ENCODE data around the gene CCDC134.

The CCDC134 gene

DNA sequence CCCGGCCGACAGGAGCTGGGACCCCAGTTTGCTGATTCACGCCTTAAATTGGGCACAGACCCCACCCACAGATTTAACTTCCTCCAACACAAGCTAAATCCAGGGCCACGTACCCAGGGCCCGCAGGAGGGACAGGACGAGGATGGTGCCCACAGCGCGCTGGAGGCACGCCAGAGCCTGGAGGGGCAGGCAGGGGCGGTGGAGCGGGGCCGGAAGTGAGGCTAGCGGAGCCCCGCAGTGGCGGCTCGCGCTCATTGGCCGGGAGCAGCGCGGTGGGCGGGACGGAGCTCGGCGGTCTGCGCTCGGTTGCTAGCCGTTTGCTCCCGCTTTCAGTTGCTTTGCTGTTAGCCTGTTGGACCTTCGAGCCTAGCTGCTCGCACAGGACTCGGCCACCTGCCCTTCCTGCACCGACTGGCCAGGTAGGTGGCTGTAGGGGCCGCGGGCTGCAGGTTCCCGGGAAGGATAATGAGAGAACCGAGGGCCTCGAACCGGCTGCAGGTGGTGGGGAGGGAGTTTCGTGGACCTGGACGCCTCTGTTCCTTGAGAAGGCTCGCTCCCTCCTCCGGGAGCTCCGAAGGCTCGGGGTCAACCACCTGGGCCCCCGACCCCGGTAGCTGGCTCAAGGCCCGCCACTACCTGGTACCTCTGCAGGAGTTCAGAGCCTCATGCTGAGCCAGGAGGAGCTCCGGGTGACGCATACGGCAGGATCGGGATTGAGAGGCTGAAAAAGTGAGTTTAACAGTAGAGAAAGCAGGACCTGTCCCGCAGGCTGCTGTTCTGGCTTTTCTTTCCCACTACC is at the start of gene CCDC134:
Gene CCDC134, plus strand, starts transcription at position 332 of the 799 bp plus-strand sequence. CDS start 8,212 bp downstream, outside the sequence.
- TF ChIP-seq, protein P1, sequence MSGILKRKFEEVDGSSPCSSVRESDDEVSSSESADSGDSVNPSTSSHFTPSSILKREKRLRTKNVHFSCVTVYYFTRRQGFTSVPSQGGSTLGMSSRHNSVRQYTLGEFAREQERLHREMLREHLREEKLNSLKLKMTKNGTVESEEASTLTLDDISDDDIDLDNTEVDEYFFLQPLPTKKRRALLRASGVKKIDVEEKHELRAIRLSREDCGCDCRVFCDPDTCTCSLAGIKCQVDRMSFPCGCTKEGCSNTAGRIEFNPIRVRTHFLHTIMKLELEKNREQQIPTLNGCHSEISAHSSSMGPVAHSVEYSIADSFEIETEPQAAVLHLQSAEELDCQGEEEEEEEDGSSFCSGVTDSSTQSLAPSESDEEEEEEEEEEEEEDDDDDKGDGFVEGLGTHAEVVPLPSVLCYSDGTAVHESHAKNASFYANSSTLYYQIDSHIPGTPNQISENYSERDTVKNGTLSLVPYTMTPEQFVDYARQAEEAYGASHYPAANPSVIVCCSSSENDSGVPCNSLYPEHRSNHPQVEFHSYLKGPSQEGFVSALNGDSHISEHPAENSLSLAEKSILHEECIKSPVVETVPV (CRISPR knock-in tag; IDR thresholded peaks at IDR 0.05): no peak
- TF ChIP-seq TOX (CRISPR knock-in tag; IDR thresholded peaks at IDR 0.05; ENCODE audit: borderline replicate concordance) (no peak), CSDC2 (CRISPR knock-in tag; IDR thresholded peaks at IDR 0.05) (no peak), ARNTL (CRISPR knock-in tag; IDR thresholded peaks at IDR 0.05; ENCODE audit: borderline replicate concordance, low read depth) (no peak), TCF4 (CRISPR knock-in tag; IDR thresholded peaks at IDR 0.05; ENCODE audit: borderline replicate concordance) (no peak), SNAI2 (CRISPR knock-in tag; IDR thresholded peaks at IDR 0.05) (no peak)
- peak; percentile 99 for ATAC-seq

DNA sequence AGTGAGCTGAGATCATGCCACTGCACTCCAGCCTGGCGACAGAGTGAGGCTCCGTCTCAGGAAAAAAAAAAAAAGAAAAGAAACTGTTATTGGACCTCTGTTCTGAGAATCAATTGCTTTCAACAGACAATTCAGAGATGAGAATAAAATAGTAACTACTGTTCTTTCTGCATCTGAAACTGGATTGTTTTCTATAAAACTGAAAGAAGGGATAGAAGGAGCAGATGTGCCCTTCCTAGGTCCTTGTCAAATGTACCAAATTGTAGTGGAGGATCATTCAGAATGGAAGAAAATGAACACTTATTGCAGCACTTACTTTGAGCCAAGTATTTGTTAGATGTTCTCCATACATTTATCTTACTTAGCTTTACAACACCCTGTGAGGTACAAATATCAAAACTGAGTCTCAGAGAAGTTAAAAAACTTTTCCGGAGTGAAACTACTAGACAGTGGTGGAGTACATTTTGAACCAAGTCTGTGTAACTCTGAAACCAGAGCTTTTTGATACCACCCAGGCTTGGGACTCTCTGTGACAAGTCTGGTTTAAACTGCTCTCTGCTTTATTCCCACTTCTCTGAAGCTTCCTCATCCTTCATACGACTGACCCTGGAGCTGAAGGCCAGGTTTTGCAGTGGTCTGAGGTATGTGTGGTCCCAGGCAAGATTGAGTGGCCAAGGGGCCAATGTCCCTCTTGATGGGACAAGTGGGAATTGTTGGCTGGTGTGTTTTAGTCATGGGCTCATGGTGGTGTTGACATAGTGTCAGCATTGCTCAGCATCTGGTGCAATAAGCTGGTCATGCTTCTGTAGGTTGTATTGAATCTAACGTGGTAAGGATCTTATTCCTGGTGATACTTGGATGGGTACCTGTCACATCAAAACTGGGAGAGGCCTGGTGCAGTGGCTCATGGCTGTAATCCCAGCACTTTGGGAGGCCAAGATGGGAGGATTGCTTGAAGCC is 48.2 kb upstream of the CCDC134 start:
- TF ChIP-seq BACH2 (CRISPR knock-in tag; IDR thresholded peaks at IDR 0.05; ENCODE audit: borderline replicate concordance): no peak
- TF ChIP-seq, protein P2, sequence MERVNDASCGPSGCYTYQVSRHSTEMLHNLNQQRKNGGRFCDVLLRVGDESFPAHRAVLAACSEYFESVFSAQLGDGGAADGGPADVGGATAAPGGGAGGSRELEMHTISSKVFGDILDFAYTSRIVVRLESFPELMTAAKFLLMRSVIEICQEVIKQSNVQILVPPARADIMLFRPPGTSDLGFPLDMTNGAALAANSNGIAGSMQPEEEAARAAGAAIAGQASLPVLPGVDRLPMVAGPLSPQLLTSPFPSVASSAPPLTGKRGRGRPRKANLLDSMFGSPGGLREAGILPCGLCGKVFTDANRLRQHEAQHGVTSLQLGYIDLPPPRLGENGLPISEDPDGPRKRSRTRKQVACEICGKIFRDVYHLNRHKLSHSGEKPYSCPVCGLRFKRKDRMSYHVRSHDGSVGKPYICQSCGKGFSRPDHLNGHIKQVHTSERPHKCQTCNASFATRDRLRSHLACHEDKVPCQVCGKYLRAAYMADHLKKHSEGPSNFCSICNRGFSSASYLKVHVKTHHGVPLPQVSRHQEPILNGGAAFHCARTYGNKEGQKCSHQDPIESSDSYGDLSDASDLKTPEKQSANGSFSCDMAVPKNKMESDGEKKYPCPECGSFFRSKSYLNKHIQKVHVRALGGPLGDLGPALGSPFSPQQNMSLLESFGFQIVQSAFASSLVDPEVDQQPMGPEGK (CRISPR knock-in tag; IDR thresholded peaks at IDR 0.05; ENCODE audit: borderline replicate concordance): no peak
- TF ChIP-seq, protein P3, sequence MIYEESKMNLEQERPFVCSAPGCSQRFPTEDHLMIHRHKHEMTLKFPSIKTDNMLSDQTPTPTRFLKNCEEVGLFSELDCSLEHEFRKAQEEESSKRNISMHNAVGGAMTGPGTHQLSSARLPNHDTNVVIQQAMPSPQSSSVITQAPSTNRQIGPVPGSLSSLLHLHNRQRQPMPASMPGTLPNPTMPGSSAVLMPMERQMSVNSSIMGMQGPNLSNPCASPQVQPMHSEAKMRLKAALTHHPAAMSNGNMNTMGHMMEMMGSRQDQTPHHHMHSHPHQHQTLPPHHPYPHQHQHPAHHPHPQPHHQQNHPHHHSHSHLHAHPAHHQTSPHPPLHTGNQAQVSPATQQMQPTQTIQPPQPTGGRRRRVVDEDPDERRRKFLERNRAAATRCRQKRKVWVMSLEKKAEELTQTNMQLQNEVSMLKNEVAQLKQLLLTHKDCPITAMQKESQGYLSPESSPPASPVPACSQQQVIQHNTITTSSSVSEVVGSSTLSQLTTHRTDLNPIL (CRISPR knock-in tag; IDR thresholded peaks at IDR 0.05; ENCODE audit: low read depth): no peak
- no peak for TF ChIP-seq ZC3H10 (CRISPR knock-in tag; IDR thresholded peaks at IDR 0.05)
- no peak for ATAC-seq

DNA sequence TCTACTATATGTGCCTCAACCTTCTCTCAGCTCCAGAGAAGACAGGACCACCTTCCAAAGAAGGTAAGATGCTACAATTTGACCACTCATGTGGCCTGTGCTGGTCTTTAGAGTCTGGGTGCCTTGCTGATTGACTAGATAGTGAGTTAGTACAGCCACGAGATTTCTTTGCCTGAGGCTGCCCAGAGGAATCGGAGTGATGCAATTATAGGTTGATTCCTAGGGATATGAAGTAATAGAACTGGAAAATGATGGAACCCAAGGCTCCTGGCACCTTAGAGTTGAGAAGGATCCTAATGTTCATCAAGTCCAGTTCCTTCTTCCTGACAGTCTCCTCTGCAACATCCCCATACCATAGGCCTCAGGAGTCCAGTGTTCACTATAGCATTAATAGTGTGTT is 46.5 kb upstream of the CCDC134 start:
- no peak for ATAC-seq
- TF ChIP-seq ARNTL (CRISPR knock-in tag; IDR thresholded peaks at IDR 0.05; ENCODE audit: borderline replicate concordance, low read depth): no peak
- TF ChIP-seq PPARA (CRISPR knock-in tag; IDR thresholded peaks at IDR 0.05; ENCODE audit: borderline replicate concordance): no peak
- no peak for TF ChIP-seq ZC3H10 (CRISPR knock-in tag; IDR thresholded peaks at IDR 0.05)
- no peak for TF ChIP-seq OSR1 (CRISPR knock-in tag; IDR thresholded peaks at IDR 0.05)
- TF ChIP-seq, protein P1 (CRISPR knock-in tag; IDR thresholded peaks at IDR 0.05): no peak
- no peak for TF ChIP-seq BACH2 (CRISPR knock-in tag; IDR thresholded peaks at IDR 0.05; ENCODE audit: borderline replicate concordance)
- no peak for TF ChIP-seq ZFP30 (CRISPR knock-in tag; IDR thresholded peaks at IDR 0.05)
- TF ChIP-seq TOX (CRISPR knock-in tag; IDR thresholded peaks at IDR 0.05; ENCODE audit: borderline replicate concordance): no peak
- no peak for TF ChIP-seq TCF4 (CRISPR knock-in tag; IDR thresholded peaks at IDR 0.05; ENCODE audit: borderline replicate concordance)
- TF ChIP-seq ZNF565 (CRISPR knock-in tag; conservative IDR thresholded peaks at IDR 0.05; ENCODE audit: low read depth): no peak
- TF ChIP-seq ESRRG (CRISPR knock-in tag; IDR thresholded peaks at IDR 0.05): no peak
- TF ChIP-seq, protein P4, sequence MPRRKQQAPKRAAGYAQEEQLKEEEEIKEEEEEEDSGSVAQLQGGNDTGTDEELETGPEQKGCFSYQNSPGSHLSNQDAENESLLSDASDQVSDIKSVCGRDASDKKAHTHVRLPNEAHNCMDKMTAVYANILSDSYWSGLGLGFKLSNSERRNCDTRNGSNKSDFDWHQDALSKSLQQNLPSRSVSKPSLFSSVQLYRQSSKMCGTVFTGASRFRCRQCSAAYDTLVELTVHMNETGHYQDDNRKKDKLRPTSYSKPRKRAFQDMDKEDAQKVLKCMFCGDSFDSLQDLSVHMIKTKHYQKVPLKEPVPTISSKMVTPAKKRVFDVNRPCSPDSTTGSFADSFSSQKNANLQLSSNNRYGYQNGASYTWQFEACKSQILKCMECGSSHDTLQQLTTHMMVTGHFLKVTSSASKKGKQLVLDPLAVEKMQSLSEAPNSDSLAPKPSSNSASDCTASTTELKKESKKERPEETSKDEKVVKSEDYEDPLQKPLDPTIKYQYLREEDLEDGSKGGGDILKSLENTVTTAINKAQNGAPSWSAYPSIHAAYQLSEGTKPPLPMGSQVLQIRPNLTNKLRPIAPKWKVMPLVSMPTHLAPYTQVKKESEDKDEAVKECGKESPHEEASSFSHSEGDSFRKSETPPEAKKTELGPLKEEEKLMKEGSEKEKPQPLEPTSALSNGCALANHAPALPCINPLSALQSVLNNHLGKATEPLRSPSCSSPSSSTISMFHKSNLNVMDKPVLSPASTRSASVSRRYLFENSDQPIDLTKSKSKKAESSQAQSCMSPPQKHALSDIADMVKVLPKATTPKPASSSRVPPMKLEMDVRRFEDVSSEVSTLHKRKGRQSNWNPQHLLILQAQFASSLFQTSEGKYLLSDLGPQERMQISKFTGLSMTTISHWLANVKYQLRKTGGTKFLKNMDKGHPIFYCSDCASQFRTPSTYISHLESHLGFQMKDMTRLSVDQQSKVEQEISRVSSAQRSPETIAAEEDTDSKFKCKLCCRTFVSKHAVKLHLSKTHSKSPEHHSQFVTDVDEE (CRISPR knock-in tag; IDR thresholded peaks at IDR 0.05): no peak
- no peak for TF ChIP-seq RARB (CRISPR knock-in tag; IDR thresholded peaks at IDR 0.05)
- TF ChIP-seq ZNF8 (CRISPR knock-in tag; IDR thresholded peaks at IDR 0.05): no peak
- TF ChIP-seq, protein P3 (CRISPR knock-in tag; IDR thresholded peaks at IDR 0.05; ENCODE audit: low read depth): no peak
- TF ChIP-seq CSDC2 (CRISPR knock-in tag; IDR thresholded peaks at IDR 0.05): no peak
- no peak for TF ChIP-seq GLIS3 (CRISPR knock-in tag; IDR thresholded peaks at IDR 0.05)
- no peak for TF ChIP-seq ZNF70 (CRISPR knock-in tag; IDR thresholded peaks at IDR 0.05)
- no peak for TF ChIP-seq ISL1 (CRISPR knock-in tag; IDR thresholded peaks at IDR 0.05)
- TF ChIP-seq ZFP3 (CRISPR knock-in tag; IDR thresholded peaks at IDR 0.05): no peak
